ENCODE data around the gene SH2D1A. TPM values are rescaled to one million over a fixed set of nuclear protein-coding genes. Genes with fewer than 3 reads are reported as not detected.
A peak's percentile ranks its signal among the peaks of the same experiment; 100 is the strongest.

Gene SH2D1A
- total RNA-seq, 1 experiment from 2014 or later = not detected

GRCh38 chrX:124358800-124359383 lies 12.5 kb downstream of the SH2D1A start:
- Histone ChIP-seq H3K79me2 (ENCODE audit: low read depth) (no peaks in the 10 kb centered on the region), H4K20me1 (ENCODE audit: insufficient read depth) (no peaks in the 10 kb centered on the region), H3K36me3 (ENCODE audit: low read depth) (no peaks in the 10 kb centered on the region), H2AFZ (peak overlapping the region; percentile 49; the same call in 1 of the 2 replicates), H3K4me1 (replicated peaks; ENCODE audit: insufficient read depth) (no peaks in the 10 kb centered on the region), H3K27ac (no peak overlapping the region), H3K9me3 (ENCODE audit: insufficient read depth, low read depth) (no peaks in the 10 kb centered on the region), H3K4me2 (no peak overlapping the region), H3K27me3 (ENCODE audit: insufficient read depth, low read depth) (no peaks in the 10 kb centered on the region), H3K4me3 (no peak overlapping the region), H3K9me2 (ENCODE audit: insufficient read depth) (no peaks in the 10 kb centered on the region), H3F3A (ENCODE audit: insufficient read depth, low read depth) (no peaks in the 10 kb centered on the region)
- no peak for DNase-seq
- intact Hi-C loops (cut with micrococcal nuclease; ENCODE audit: unreplicated experiment) = no loop called here
- ChIA-PET CTCF (no interaction called here), POLR2A (ENCODE audit: unreplicated experiment) (no interaction called here)
- TF ChIP-seq CTCF (conservative IDR thresholded peaks at IDR 0.05) (no peak), EZH2 (IDR thresholded peaks at IDR 0.05; ENCODE audit: low read depth) (no peak)
- no TSS peak for BruUV-seq (replicated peaks)

DNA sequence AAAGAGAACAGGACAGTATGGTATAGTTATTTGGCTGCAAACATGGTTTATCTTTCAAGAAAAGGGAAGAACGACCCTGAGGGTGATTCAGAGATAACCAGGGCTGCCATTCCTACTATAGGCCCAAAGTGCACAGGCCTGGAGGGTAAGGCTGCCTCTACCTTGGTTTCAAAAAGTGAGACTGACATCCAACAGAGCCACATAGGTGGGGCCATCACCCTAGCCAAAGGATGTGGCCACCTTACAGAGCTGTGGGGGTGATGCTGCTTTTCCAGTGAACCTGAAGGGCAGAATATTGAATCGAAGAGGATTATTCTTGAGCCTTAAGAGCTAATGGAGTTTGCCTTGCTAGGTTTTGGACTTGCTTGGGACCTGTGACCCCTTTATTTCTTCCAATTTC lies 15.7 kb downstream of the SH2D1A start:
- CTCF ChIA-PET = no interaction called here
- no TSS peak for BruUV-seq (replicated peaks)

DNA sequence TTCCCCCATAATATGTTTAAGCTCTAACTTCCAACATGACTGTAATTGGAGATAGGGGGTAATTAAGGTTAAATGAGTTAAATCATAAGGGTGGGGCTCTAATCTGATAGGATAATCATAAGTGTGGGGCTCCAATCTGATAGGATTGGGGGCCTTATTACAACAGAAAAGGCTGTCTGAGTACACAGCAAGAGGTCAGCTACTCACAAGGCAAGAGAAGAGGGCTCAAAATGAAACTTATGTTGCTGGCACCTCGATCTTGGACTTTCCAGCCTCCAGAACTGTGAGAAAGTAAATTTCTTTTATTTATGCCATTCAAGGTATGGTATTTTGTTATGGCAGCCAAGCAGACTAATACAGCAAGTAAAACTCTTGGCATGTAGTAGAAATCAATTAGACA lies 16.4 kb downstream of the SH2D1A start:
- no peaks in the 10 kb centered on the region for H3K4me1 ChIP-seq (replicated peaks; ENCODE audit: insufficient read depth)
- H3K9me3 ChIP-seq (ENCODE audit: insufficient read depth, low read depth) = no peaks in the 10 kb centered on the region
- H4K20me1 ChIP-seq (ENCODE audit: insufficient read depth) = no peaks in the 10 kb centered on the region
- H3K4me2 ChIP-seq = no peak overlapping the region
- TF ChIP-seq EZH2 (IDR thresholded peaks at IDR 0.05; ENCODE audit: low read depth) (no peak), CTCF (conservative IDR thresholded peaks at IDR 0.05) (no peak)
- H3K27ac ChIP-seq = no peak overlapping the region
- no peaks in the 10 kb centered on the region for H3F3A ChIP-seq (ENCODE audit: insufficient read depth, low read depth)
- no peaks in the 10 kb centered on the region for H3K79me2 ChIP-seq (ENCODE audit: low read depth)
- POLR2A ChIA-PET (ENCODE audit: unreplicated experiment) = no interaction called here
- no peak for DNase-seq
- intact Hi-C loops (cut with micrococcal nuclease; ENCODE audit: unreplicated experiment) = no loop called here
- H3K9me2 ChIP-seq (ENCODE audit: insufficient read depth) = no peaks in the 10 kb centered on the region
- H3K27me3 ChIP-seq (ENCODE audit: insufficient read depth, low read depth) = no peaks in the 10 kb centered on the region
- BruUV-seq (replicated peaks) = no TSS peak
- H3K36me3 ChIP-seq (ENCODE audit: low read depth) = no peaks in the 10 kb centered on the region
- H3K4me3 ChIP-seq = no peak overlapping the region
- H2AFZ ChIP-seq = no peak overlapping the region
- CTCF ChIA-PET = no interaction called here

More for the DNA sequence above, 15.7 kb downstream of the SH2D1A start:
- Histone ChIP-seq H2AFZ (no peak overlapping the region), H4K20me1 (ENCODE audit: insufficient read depth) (no peaks in the 10 kb centered on the region), H3K27ac (no peak overlapping the region), H3K4me2 (no peak overlapping the region), H3K4me3 (no peak overlapping the region), H3F3A (ENCODE audit: insufficient read depth, low read depth) (no peaks in the 10 kb centered on the region), H3K79me2 (ENCODE audit: low read depth) (no peaks in the 10 kb centered on the region), H3K27me3 (ENCODE audit: insufficient read depth, low read depth) (no peaks in the 10 kb centered on the region), H3K36me3 (ENCODE audit: low read depth) (no peaks in the 10 kb centered on the region), H3K9me2 (ENCODE audit: insufficient read depth) (no peaks in the 10 kb centered on the region), H3K9me3 (ENCODE audit: insufficient read depth, low read depth) (no peaks in the 10 kb centered on the region), H3K4me1 (replicated peaks; ENCODE audit: insufficient read depth) (no peaks in the 10 kb centered on the region)
- no peak for DNase-seq
- intact Hi-C loops (cut with micrococcal nuclease; ENCODE audit: unreplicated experiment) = no loop called here
- TF ChIP-seq EZH2 (IDR thresholded peaks at IDR 0.05; ENCODE audit: low read depth) = no peak
- no peak for TF ChIP-seq CTCF (conservative IDR thresholded peaks at IDR 0.05)
- POLR2A ChIA-PET (ENCODE audit: unreplicated experiment) = no interaction called here
